Measurements from ENCODE around the gene ARHGAP29.

DNA sequence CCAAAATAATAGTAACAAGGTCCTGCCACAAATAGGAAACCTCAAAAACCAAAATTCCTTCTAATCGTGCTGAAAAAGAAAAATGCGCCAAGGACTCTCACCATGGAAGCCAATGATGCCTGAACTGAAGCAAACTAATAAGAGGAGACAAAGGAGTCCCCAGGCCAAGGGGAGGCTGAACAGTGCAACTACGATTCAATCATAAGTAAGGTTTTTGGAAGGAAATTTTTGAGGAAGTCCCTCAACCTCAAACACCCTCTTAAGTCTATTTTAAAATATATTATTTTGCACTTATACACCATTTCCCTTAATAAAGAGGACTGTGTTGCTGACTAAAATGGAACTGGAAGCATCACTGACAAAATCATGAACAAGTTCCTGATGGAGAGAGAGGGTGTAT is 1.7 kb upstream of the ARHGAP29 start:
- TF ChIP-seq, protein P1, sequence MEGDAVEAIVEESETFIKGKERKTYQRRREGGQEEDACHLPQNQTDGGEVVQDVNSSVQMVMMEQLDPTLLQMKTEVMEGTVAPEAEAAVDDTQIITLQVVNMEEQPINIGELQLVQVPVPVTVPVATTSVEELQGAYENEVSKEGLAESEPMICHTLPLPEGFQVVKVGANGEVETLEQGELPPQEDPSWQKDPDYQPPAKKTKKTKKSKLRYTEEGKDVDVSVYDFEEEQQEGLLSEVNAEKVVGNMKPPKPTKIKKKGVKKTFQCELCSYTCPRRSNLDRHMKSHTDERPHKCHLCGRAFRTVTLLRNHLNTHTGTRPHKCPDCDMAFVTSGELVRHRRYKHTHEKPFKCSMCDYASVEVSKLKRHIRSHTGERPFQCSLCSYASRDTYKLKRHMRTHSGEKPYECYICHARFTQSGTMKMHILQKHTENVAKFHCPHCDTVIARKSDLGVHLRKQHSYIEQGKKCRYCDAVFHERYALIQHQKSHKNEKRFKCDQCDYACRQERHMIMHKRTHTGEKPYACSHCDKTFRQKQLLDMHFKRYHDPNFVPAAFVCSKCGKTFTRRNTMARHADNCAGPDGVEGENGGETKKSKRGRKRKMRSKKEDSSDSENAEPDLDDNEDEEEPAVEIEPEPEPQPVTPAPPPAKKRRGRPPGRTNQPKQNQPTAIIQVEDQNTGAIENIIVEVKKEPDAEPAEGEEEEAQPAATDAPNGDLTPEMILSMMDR (IDR thresholded peaks at IDR 0.05; ENCODE audit: borderline replicate concordance, extremely low read depth, low read length, poor library complexity, severe bottlenecking): no peak
- TF ChIP-seq EZH2 (IDR thresholded peaks at IDR 0.05; ENCODE audit: borderline replicate concordance, low read depth, low read length, severe bottlenecking): no peak

All from DND-41 (cell line).